ENCODE results near the gene CTAGE9. TPM values are rescaled to one million over a fixed set of nuclear protein-coding genes. Genes with fewer than 3 reads are reported as not detected.

The CTAGE9 gene
- total and polyA plus RNA-seq, 10 donors: not detected

GRCh38 chr6:131696956-131697355 is 13.9 kb downstream of the CTAGE9 start:
- H3K9me3 ChIP-seq: no peaks in the 10 kb centered on the region
- WGBS, 5 donors: 88 to 95% (median 92%) methylated on average over 7 of the region's 7 CpGs
- no peaks in the 10 kb centered on the region for H3K27me3 ChIP-seq (replicated peaks in 1 of 7)
- DNase-seq: no peak
- H3K4me3 ChIP-seq: no peak overlapping the region
- no peak for TF ChIP-seq POLR2A (IDR thresholded peaks at IDR 0.05)
- no peak for TF ChIP-seq CTCF (IDR thresholded peaks at IDR 0.05 in 8 of 11, conservative IDR thresholded peaks at IDR 0.05 in 3 of 11)
- no peak for TF ChIP-seq POLR2AphosphoS5 (IDR thresholded peaks at IDR 0.05)
- H3K4me1 ChIP-seq: peaks cover 0 to 3% (median 0%) of the 10 kb centered on the region in 6 donors
- intact Hi-C loops (cut with DNase I; ENCODE audit: low total_unique reads): loop anchor here (10.0 kb wide), 1 partner anchor 218 kb away; no protein-coding TSS in a partner anchor
- no peak overlapping the region for H3K27ac ChIP-seq
- H3K36me3 ChIP-seq: no peaks in the 10 kb centered on the region

- DNase-seq: no peak
- H3K9me3 ChIP-seq: no peaks in the 10 kb centered on the region
- TF ChIP-seq CTCF (IDR thresholded peaks at IDR 0.05 in 8 of 11, conservative IDR thresholded peaks at IDR 0.05 in 3 of 11): peak in 10 of 11 experiments; percentile 38 to 76 (median 59)
- TF ChIP-seq POLR2AphosphoS5 (IDR thresholded peaks at IDR 0.05): no peak
- TF ChIP-seq POLR2A (IDR thresholded peaks at IDR 0.05): no peak
- no peaks in the 10 kb centered on the region for H3K27me3 ChIP-seq (replicated peaks in 1 of 7)
- peaks cover 0 to 23% (median 2%) of the 10 kb centered on the region in 6 donors for H3K4me1 ChIP-seq
- intact Hi-C loops (cut with DNase I; ENCODE audit: low total_unique reads): loop anchor here (10.0 kb wide), 1 partner anchor 220 kb away; no protein-coding TSS in a partner anchor
- H3K4me3 ChIP-seq: no peak overlapping the region
- no peak overlapping the region for H3K27ac ChIP-seq
- WGBS, 5 donors: 31 to 50% (median 46%) methylated on average over 2 of the region's 2 CpGs
- no peaks in the 10 kb centered on the region for H3K36me3 ChIP-seq
Measured at GRCh38 chr6:131694832-131695426, 15.9 kb downstream of the CTAGE9 start.

- H3K4me1 ChIP-seq: peaks cover 0 to 38% (median 2%) of the 10 kb centered on the region in 6 donors
- no peak overlapping the region for H3K4me3 ChIP-seq
- no peaks in the 10 kb centered on the region for H3K9me3 ChIP-seq
- intact Hi-C loops (cut with DNase I; ENCODE audit: low total_unique reads): loop anchor here (10.0 kb wide), 1 partner anchor 221 kb away; no protein-coding TSS in a partner anchor
- TF ChIP-seq CTCF (IDR thresholded peaks at IDR 0.05 in 8 of 11, conservative IDR thresholded peaks at IDR 0.05 in 3 of 11) (no peak), POLR2A (IDR thresholded peaks at IDR 0.05) (no peak)
- no peaks in the 10 kb centered on the region for H3K27me3 ChIP-seq (replicated peaks in 1 of 7)
- no peak for DNase-seq
- 89 to 92% (median 91%) methylated on average over 5 of the region's 5 CpGs for WGBS, 5 donors
- H3K27ac ChIP-seq: no peak overlapping the region
- no peaks in the 10 kb centered on the region for H3K36me3 ChIP-seq
Measured at GRCh38 chr6:131693384-131693783, 17.4 kb downstream of the CTAGE9 start.

- no peaks in the 10 kb centered on the region for H3K9me3 ChIP-seq
- no peak overlapping the region for H3K27ac ChIP-seq
- intact Hi-C loops (cut with DNase I; ENCODE audit: low total_unique reads): loop anchor here (10.0 kb wide), 1 partner anchor 222 kb away; no protein-coding TSS in a partner anchor
- TF ChIP-seq CTCF (IDR thresholded peaks at IDR 0.05 in 8 of 11, conservative IDR thresholded peaks at IDR 0.05 in 3 of 11) (no peak), POLR2A (IDR thresholded peaks at IDR 0.05) (no peak), POLR2AphosphoS5 (IDR thresholded peaks at IDR 0.05) (no peak)
- no peaks in the 10 kb centered on the region for H3K36me3 ChIP-seq
- no peak for DNase-seq
- no peak overlapping the region for H3K4me3 ChIP-seq
- H3K27me3 ChIP-seq (replicated peaks in 1 of 7): no peaks in the 10 kb centered on the region
- H3K4me1 ChIP-seq: peaks cover 0 to 46% (median 5%) of the 10 kb centered on the region in 6 donors
Measured at GRCh38 chr6:131692589-131692988, 18.2 kb downstream of the CTAGE9 start.
